IMR-90 (cell line): Measurements from ENCODE around the gene TROAP. TPM values are rescaled to one million over a fixed set of nuclear protein-coding genes. Genes with fewer than 3 reads are reported as not detected.

ENCODE experiments used
- ATAC-seq: fragments of 200-7000 bp; cut with Tn5 transposase; 2 replicates; pipeline ENCODE4 v1.9.1; 2020; ENCODE audit warnings: low read depth, mild to moderate bottlenecking, moderate library complexity
- BruUV-seq: library from RNA; stranded (reverse); fragments of 400-500 nt; replicated peaks from 2 replicates; lab custom pipeline; 2021; lab: Mats Ljungman, UMichigan
- CTCF ChIA-PET: fragments of 300-600 bp; formaldehyde crosslinking; extraction: SDS; loops from one replicate; lab custom pipeline; 2021; ENCODE audit warnings: antibody characterized with exemption; lab: Yijun Ruan, JAX
- POLR2A ChIA-PET: fragments of 300-600 bp; sonication (Branson Sonifier 250); formaldehyde crosslinking; loops from one replicate; lab custom pipeline; 2022; ENCODE audit warnings: antibody characterized with exemption; ENCODE audit not compliant: unreplicated experiment; lab: Charles Lee
- DNase-seq: peaks from one replicate; pipeline ENCODE4 v3.0.0; 2013
- H2AFZ ChIP-seq: replicated peaks from 2 replicates; pipeline ENCODE3; 2013; ENCODE audit warnings: low read length, mild to moderate bottlenecking; ENCODE audit not compliant: poor library complexity
- H2AK5ac ChIP-seq: 2 replicates; pipeline ENCODE4 v1.6.1; 2013; ENCODE audit warnings: low read depth, low read length, inconsistent platforms
- H2AK9ac ChIP-seq: replicated peaks from 2 replicates; pipeline ENCODE3; 2013; ENCODE audit warnings: mild to moderate bottlenecking, low read depth, low read length, moderate library complexity; ENCODE audit not compliant: poor library complexity
- H2BK120ac ChIP-seq: 2 replicates; pipeline ENCODE4 v1.6.1; 2013; ENCODE audit warnings: low read depth, low read length, inconsistent platforms
- H2BK15ac ChIP-seq: 3 replicates; pipeline ENCODE4 v1.6.1; 2013; ENCODE audit warnings: low read depth, low read length, inconsistent platforms
- H2BK20ac ChIP-seq: 2 replicates; pipeline ENCODE4 v1.6.1; 2013; ENCODE audit warnings: low read depth, mild to moderate bottlenecking, inconsistent platforms, low read length, moderate library complexity
- H2BK5ac ChIP-seq: 2 replicates; pipeline ENCODE4 v1.6.1; 2013; ENCODE audit warnings: mild to moderate bottlenecking, low read depth, low read length, inconsistent platforms; ENCODE audit not compliant: poor library complexity, severe bottlenecking
- H3K14ac ChIP-seq: replicated peaks from 2 replicates; pipeline ENCODE4 v1.6.1; 2013; ENCODE audit warnings: low read depth, low read length, inconsistent platforms
- H3K18ac ChIP-seq: 2 replicates; pipeline ENCODE4 v1.6.1; 2013; ENCODE audit warnings: low read depth, low read length, control low read depth
- H3K23ac ChIP-seq: 2 replicates; pipeline ENCODE4 v1.6.1; 2013; ENCODE audit warnings: low read depth, low read length, inconsistent platforms
- H3K27ac ChIP-seq: 2 replicates; pipeline ENCODE4 v1.5.1; 2013; ENCODE audit warnings: mild to moderate bottlenecking, control low read depth, low read length; ENCODE audit not compliant: insufficient read depth
- H3K27me3 ChIP-seq: 2 replicates; pipeline ENCODE4 v1.6.1; 2013; ENCODE audit warnings: low read length; ENCODE audit not compliant: control insufficient read depth, insufficient read depth
- H3K36me3 ChIP-seq: 2 replicates; pipeline ENCODE4 v1.6.1; 2013; ENCODE audit warnings: low read length, mixed read lengths; ENCODE audit not compliant: control insufficient read depth, insufficient read depth
- H3K4ac ChIP-seq: 2 replicates; pipeline ENCODE4 v1.6.1; 2013; ENCODE audit warnings: low read depth, low read length, inconsistent platforms
- H3K4me1 ChIP-seq: 2 replicates; pipeline ENCODE4 v1.6.1; 2013; ENCODE audit warnings: low read length, mixed read lengths; ENCODE audit not compliant: control insufficient read depth, insufficient read depth
- H3K4me2 ChIP-seq: 2 replicates; pipeline ENCODE4 v1.6.1; 2013; ENCODE audit warnings: low read depth, mild to moderate bottlenecking, control low read depth, low read length, moderate library complexity
- H3K4me3 ChIP-seq: 2 replicates; pipeline ENCODE4 v1.5.1; 2013; ENCODE audit warnings: low read depth, mild to moderate bottlenecking, control low read depth, low read length, moderate library complexity; ENCODE audit not compliant: insufficient read depth
- H3K56ac ChIP-seq: 2 replicates; pipeline ENCODE4 v1.6.1; 2013; ENCODE audit warnings: low read length, inconsistent platforms; ENCODE audit not compliant: insufficient read depth; ENCODE audit errors: extremely low read depth
- H3K79me1 ChIP-seq, 2 experiments: 2 replicates each; pipeline ENCODE4 v1.6.1; 2013; ENCODE audit warnings: low read length in 2 of 2, inconsistent platforms in 1 of 2, low read depth in 1 of 2
- H3K9ac ChIP-seq: 2 replicates; pipeline ENCODE4 v1.6.1; 2013; ENCODE audit warnings: low read depth, low read length, control low read depth
- H3K9me1 ChIP-seq: 2 replicates; pipeline ENCODE4 v1.6.1; 2013; ENCODE audit warnings: low read length, inconsistent platforms; ENCODE audit not compliant: insufficient read depth
- H3K9me3 ChIP-seq: 2 replicates; pipeline ENCODE4 v1.6.1; 2013; ENCODE audit warnings: low read length; ENCODE audit not compliant: control insufficient read depth, insufficient read depth
- H4K20me1 ChIP-seq: 2 replicates; pipeline ENCODE4 v1.6.1; 2013; ENCODE audit warnings: low read length, inconsistent platforms; ENCODE audit not compliant: insufficient read depth
- H4K5ac ChIP-seq: 2 replicates; pipeline ENCODE4 v1.6.1; 2013; ENCODE audit warnings: mild to moderate bottlenecking, low read depth, low read length, control low read depth
- H4K8ac ChIP-seq, 2 experiments: 2 replicates each; pipeline ENCODE4 v1.6.1; 2013; ENCODE audit warnings: low read depth in 2 of 2, low read length in 2 of 2, control low read depth in 1 of 2, inconsistent platforms in 1 of 2
- H4K91ac ChIP-seq: 2 replicates; pipeline ENCODE4 v1.6.1; 2013; ENCODE audit warnings: low read depth, low read length, inconsistent platforms; ENCODE audit not compliant: insufficient read depth
- FOS ChIP-seq: fragments of 150-350 bp; IDR thresholded peaks from 2 replicates; pipeline ENCODE4 v1.6.1; 2016; ENCODE audit warnings: low read depth, low read length
- MAFK ChIP-seq: IDR thresholded peaks from 2 replicates; pipeline ENCODE4 v1.6.1; 2012; ENCODE audit warnings: low read depth, low read length, improper control_type of control experiment
- MAZ ChIP-seq: IDR thresholded peaks from 2 replicates; pipeline ENCODE4 v1.6.1; 2012; ENCODE audit warnings: low read depth, mild to moderate bottlenecking, low read length, improper control_type of control experiment, moderate library complexity, borderline replicate concordance
- RCOR1 ChIP-seq: IDR thresholded peaks from 2 replicates; pipeline ENCODE4 v1.6.1; 2012; ENCODE audit warnings: mild to moderate bottlenecking, low read length, improper control_type of control experiment; ENCODE audit not compliant: insufficient replicate concordance
- WGBS, 2 experiments: methylation state at CpG; one replicate each; pipeline versions ENCODE4 v1.1.5 to v1.1.7; 2013; ENCODE audit warnings: missing lambda C conversion rate in 2 of 2; ENCODE audit not compliant: insufficient read length in 1 of 2; ENCODE audit errors: extremely low coverage in 2 of 2; 5-methylcytosine and 5-hydroxymethylcytosine counted together
- dilution Hi-C: fragments of 300-500 bp; cut with HindIII; formaldehyde crosslinking; loops from one replicate; pipeline ENCODE4 v1.14.3; 2018; ENCODE audit warnings: low sequenced_read_pairs; ENCODE audit not compliant: unreplicated experiment
- in situ Hi-C: fragments of 300-500 bp; cut with MboI; formaldehyde crosslinking; loops from 3 replicates; pipeline ENCODE4 v1.14.3; 2019; ENCODE audit warnings: low sequenced_read_pairs, inconsistent platforms, mixed read lengths
- intact Hi-C: fragments of 100-400 bp; cut with micrococcal nuclease; formaldehyde crosslinking; loops from 2 replicates; pipeline ENCODE4 v1.10.0; 2022
- polyA plus RNA-seq, 3 experiments: library from polyadenylated mRNA; depleted of rRNA; stranded (reverse); fragments of >200 nt; gene quantifications; 2 replicates each; pipeline ENCODE4 v1.2.3, GENCODE V29; 2012; ENCODE audit warnings: low replicate concordance in 1 of 3
- total RNA-seq: library from RNA; depleted of rRNA; stranded (reverse); fragments of >200 nt; gene quantifications from 2 replicates; pipeline ENCODE4 v1.2.3, GENCODE V29; 2012
- TF ChIP-seq, protein P1 (sequence below): fragments of 150-350 bp; IDR thresholded peaks from 2 replicates; pipeline ENCODE4 v1.6.1; 2017; ENCODE audit warnings: mild to moderate bottlenecking, antibody characterized with exemption, low read length, low read depth
- TF ChIP-seq, protein P2 (sequence below): conservative IDR thresholded peaks from 2 replicates; pipeline ENCODE4 v1.5.1; 2012; ENCODE audit warnings: mild to moderate bottlenecking, low read depth, low read length, improper control_type of control experiment

Gene TROAP
- total and polyA plus RNA-seq, 2 of the 4 experiments (the other 2 are of a cell fraction) = 21.5 to 29.3 TPM

DNA sequence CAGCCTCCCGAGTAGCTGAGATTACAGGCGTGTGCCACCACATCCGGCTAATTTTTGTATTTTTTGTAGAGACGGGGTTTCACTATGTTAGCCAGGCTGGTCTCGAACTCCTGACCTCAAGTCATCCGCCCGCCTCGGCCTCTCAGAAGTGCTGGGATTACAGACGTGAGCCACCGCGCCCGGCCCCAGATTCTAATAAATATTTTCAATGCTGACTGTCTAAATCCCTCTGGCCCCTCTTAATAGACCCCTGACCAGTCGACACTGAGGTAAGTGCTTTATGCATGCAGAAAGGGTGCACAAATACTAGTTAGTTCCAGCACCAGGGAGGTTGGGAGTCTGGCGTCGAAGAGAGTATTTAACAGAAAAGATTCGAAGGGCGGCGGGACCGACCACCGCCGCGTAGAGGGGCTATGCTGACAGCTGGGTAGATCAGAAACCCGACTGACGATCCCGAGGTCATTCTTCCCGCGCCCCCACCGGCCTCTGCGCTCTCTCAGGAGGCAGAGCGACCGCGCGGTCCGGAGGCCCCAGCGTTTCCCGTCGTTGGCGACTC is 43.1 kb downstream of the TROAP start:
- H2AK5ac ChIP-seq = peak overlapping the region; percentile 54
- H3K4me3 ChIP-seq = peak overlapping the region; percentile 74
- CTCF ChIA-PET = interaction anchor here (0.9 to 2.1 kb wide), 5 partner anchors 8 to 160 kb away, joined by 3 to 10 read pairs (median 6); no protein-coding TSS in a partner anchor
- H3K14ac ChIP-seq = peak overlapping the region; percentile 72
- H3K79me1 ChIP-seq = peaks cover 3 to 27% of the 10 kb centered on the region in 2 experiments; a peak in 2 of 4 replicates
- no peak; the same call in 1 of the 2 replicates for ATAC-seq
- peak overlapping the region; percentile 51; the same call in 1 of the 2 replicates for H3K23ac ChIP-seq
- H3K36me3 ChIP-seq = no peaks in the 10 kb centered on the region; the same call in 1 of the 2 replicates
- peak overlapping the region; percentile 44 for H3K4ac ChIP-seq
- WGBS, 2 experiments = 13% methylated on average over 24 of the region's 38 CpGs; no CpG with 5 or more reads in 1 of the 2 experiments
- H2AK9ac ChIP-seq = peak overlapping the region; percentile 21
- H3K9me1 ChIP-seq = peaks cover 4% of the 10 kb centered on the region; the same call in 1 of the 2 replicates
- H3K27me3 ChIP-seq = no peaks in the 10 kb centered on the region
- peak overlapping the region; percentile 76 for H3K4me2 ChIP-seq
- no peak overlapping the region for H2BK20ac ChIP-seq
- no peaks in the 10 kb centered on the region for H3K9me3 ChIP-seq
- peak overlapping the region; percentile 74 for H3K18ac ChIP-seq
- dilution Hi-C loops (loop anchor here (25.0 kb wide), 1 partner anchor 146 kb away; no protein-coding TSS in a partner anchor), in situ Hi-C loops (no loop called here), intact Hi-C loops (loop anchor here (1.0 kb wide), 1 partner anchor 202 kb away; the partner anchor contains the start of gene MCRS1)
- peak overlapping the region; percentile 85 for H2BK5ac ChIP-seq
- H2BK120ac ChIP-seq = peak overlapping the region; percentile 33; the same call in 1 of the 2 replicates
- BruUV-seq = no TSS peak
- peak overlapping the region; percentile 89 for H3K56ac ChIP-seq
- peak overlapping the region; percentile 98 for H2AFZ ChIP-seq
- peak overlapping the region; percentile 31; the same call in 1 of the 2 replicates for H4K5ac ChIP-seq
- H3K9ac ChIP-seq = peak overlapping the region; percentile 95
- H4K91ac ChIP-seq = peak overlapping the region; percentile 81
- peaks cover 14% of the 10 kb centered on the region for H4K20me1 ChIP-seq
- TF ChIP-seq MAFK (no peak), RCOR1 (no peak), MAZ (no peak), FOS (no peak)
- TF ChIP-seq, protein P1, sequence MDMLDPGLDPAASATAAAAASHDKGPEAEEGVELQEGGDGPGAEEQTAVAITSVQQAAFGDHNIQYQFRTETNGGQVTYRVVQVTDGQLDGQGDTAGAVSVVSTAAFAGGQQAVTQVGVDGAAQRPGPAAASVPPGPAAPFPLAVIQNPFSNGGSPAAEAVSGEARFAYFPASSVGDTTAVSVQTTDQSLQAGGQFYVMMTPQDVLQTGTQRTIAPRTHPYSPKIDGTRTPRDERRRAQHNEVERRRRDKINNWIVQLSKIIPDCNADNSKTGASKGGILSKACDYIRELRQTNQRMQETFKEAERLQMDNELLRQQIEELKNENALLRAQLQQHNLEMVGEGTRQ = no peak
- TF ChIP-seq, protein P2, sequence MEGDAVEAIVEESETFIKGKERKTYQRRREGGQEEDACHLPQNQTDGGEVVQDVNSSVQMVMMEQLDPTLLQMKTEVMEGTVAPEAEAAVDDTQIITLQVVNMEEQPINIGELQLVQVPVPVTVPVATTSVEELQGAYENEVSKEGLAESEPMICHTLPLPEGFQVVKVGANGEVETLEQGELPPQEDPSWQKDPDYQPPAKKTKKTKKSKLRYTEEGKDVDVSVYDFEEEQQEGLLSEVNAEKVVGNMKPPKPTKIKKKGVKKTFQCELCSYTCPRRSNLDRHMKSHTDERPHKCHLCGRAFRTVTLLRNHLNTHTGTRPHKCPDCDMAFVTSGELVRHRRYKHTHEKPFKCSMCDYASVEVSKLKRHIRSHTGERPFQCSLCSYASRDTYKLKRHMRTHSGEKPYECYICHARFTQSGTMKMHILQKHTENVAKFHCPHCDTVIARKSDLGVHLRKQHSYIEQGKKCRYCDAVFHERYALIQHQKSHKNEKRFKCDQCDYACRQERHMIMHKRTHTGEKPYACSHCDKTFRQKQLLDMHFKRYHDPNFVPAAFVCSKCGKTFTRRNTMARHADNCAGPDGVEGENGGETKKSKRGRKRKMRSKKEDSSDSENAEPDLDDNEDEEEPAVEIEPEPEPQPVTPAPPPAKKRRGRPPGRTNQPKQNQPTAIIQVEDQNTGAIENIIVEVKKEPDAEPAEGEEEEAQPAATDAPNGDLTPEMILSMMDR = no peak
- H2BK15ac ChIP-seq = peak overlapping the region; percentile 19; the same call in 1 of the 3 replicates
- DNase-seq = no peak
- H4K8ac ChIP-seq = peak overlapping the region; percentile 78 to 94
- H3K4me1 ChIP-seq = peaks cover 6% of the 10 kb centered on the region; the same call in 1 of the 2 replicates
- H3K27ac ChIP-seq = peak overlapping the region; percentile 91
- POLR2A ChIA-PET = interaction anchor here (0.7 kb wide), 1 partner anchor 148 kb away, joined by 7 read pairs; no protein-coding TSS in a partner anchor
